Endothelial cell of umbilical vein (primary cell): ENCODE results near the gene CTDP1.

ENCODE experiments used
- CTCF ChIP-seq, 2 donors: IDR thresholded peaks; 1 replicate in 1 of 2; 2 replicates in 1 of 2; pipeline ENCODE4 v1.5.1; 2011; ENCODE audit warnings: low read length in 2 of 2, mild to moderate bottlenecking in 2 of 2, moderate library complexity in 2 of 2, control low read depth in 1 of 2, inconsistent platforms in 1 of 2, low read depth in 1 of 2; ENCODE audit not compliant: insufficient read depth in 1 of 2; ENCODE audit errors: extremely low read depth in 1 of 2
- POLR2A ChIP-seq: IDR thresholded peaks from 2 replicates; pipeline ENCODE4 v1.6.1; 2012; ENCODE audit warnings: low read depth, mild to moderate bottlenecking, control low read depth, low read length
- POLR2AphosphoS5 ChIP-seq: IDR thresholded peaks from 2 replicates; pipeline ENCODE4 v1.6.1; 2012; ENCODE audit warnings: low read depth, mild to moderate bottlenecking, control low read depth, low read length, moderate library complexity; ENCODE audit not compliant: insufficient read depth

GRCh38 chr18:79677221-79677620, 2.4 kb upstream of the CTDP1 start:
- TF ChIP-seq POLR2A (no peak), CTCF (IDR thresholded peaks at IDR 0.05; ENCODE audit: extremely low read depth in 1 of 2, insufficient read depth in 1 of 2, low read depth in 1 of 2, low read length in 2 of 2) (no peak), POLR2AphosphoS5 (no peak)
